Raji (cell line): ENCODE measurements around the gene CLCN5.

Experiments used
- POLR2A ChIP-seq: IDR thresholded peaks from 2 replicates; pipeline ENCODE4 v1.6.1; 2011; ENCODE audit warnings: low read depth, low read length, control low read depth; ENCODE audit not compliant: insufficient read depth

The CLCN5 gene

DNA sequence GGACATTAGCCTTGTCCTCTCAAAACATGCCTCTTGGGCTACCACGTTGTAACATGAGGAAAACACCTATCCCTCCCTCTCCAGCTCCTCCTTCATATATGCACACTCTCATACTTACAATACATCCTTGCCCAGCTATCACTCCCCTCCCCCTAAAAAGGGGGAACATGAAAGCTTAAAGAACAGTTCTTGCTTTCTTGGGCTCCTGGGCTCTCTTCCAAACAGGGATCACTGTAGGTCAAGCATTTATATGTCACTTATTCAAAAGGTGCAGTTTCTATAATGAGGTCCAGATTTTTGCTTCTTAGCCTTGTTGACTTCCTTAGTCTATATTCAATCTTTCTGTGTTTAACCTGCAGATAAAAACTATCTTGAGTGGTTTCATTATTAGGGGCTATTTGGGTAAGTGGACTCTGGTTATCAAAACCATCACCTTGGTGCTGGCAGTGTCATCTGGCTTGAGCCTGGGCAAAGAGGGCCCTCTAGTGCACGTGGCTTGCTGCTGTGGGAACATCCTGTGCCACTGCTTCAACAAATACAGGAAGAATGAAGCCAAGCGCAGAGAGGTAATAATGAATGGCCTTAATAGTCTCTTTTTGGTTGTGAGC, 159.0 kb downstream of the CLCN5 start:
- TF ChIP-seq POLR2A, result no peak

DNA sequence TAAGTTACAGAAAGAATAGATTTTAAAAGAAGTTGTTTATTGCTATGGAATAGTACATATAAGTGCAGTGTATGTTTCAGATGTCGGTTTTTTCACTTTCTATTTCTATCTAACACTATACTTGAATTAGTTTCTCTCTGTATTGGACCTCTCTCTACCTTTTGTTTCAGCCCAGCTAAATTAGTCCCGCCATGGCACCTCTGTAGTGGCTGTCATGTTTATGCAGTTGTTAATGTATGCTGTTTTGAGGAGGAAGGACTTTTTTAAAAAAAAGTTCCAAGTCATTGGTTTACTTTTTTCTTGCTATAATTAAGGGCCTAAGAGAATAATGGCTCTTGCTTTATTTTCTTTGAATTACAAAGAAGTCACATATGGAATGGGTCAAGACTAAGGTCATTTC, 160.3 kb downstream of the CLCN5 start:
- no peak for TF ChIP-seq POLR2A

GRCh38 chrX:50088645-50089044, 166.2 kb downstream of the CLCN5 start:
- no peak for TF ChIP-seq POLR2A

DNA sequence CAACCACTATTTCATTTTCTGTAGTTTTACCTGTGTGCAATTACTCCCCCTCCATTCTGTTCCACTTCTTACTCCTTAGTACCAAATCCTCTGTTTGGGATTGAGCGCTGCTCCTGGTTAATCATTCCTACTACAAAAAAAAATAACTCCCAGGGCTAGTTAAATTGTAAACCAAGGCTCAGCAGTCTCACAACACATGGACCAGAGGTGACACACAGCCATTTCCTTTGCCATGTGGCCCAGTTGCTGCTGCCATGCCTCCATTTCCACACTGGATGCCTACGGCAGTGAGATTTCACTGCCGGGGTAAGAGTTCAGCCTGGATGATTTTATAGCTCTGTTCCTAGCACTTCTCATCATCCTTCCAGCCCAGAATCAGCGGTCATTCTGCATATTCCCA, 171.2 kb downstream of the CLCN5 start:
- TF ChIP-seq POLR2A, result no peak

DNA sequence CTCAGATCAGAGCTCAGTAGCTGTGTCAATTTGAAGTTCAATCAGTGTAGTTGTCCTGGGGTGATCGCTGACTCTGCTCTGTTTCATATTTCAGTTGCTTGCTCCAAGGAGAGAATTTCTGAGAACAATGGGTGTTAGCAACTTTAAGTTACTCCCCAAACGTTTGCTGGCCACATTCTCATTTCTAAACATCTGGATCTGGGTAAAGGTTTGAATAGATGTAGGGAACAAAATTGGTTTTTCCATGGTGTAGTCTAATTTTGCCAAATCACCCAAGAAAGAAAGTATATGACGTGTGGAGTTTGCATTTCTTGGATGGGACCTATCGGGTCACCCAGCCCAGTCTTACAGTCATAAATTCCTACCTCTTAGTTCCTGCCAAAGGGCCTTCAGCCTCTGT, 174.7 kb downstream of the CLCN5 start:
- no peak for TF ChIP-seq POLR2A

DNA sequence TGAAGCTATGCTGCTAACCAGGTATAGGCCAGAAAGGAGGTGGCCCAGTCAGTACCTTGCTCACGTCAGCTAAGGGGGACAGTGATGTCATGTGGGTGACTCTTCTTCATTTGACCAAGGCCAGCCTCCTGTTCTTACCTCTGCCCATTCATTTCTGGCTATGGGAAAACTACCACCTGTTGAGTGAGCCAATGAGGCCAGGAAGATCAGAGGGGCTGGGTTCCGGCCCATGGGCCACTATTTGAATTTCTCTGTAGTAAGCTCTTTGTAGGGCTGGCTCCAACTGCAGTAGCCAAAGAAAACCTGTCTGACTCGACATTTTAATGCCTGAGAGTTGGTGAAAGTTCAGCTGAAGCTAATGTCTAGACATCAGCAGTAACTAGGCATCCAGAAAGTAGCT, 175.8 kb downstream of the CLCN5 start:
- TF ChIP-seq POLR2A, result no peak

DNA sequence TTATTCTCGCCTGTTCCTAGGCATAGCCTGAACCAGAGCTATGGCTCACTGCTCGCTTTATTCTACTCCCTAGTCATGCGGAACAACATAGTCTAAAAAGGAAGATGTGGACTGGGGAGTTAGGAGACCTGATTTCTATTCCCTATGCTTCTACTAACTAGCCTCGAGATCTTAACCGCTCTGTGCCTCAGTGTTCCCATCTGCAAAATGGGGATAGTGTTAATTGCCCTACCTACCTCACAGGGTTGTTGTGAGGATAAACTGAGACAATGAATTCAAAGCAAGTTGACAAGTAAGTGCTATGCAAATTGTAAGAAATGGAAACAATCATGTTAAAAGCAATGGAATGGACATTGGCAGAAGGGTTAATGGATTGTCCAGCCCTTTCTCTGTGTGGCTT, 176.4 kb downstream of the CLCN5 start:
- no peak for TF ChIP-seq POLR2A

DNA sequence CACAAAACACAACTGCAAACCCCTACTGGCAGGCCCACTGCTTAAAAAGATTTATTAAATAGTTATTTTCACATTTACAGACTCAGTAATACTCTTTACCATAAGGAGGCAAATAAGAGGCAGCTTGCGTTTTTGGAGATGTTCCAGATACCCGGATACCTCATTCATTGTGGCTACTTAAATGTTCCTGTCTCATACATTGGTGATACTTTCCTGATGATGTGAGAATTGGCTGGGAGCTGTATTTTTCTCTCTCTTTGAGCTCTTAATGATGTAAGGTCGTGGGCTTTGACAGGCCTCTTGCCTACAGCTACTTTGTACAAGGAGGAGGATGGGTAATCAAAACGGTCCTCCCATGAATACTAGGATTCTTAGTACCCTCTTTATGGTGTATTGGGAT, 176.9 kb downstream of the CLCN5 start:
- no peak for TF ChIP-seq POLR2A

DNA sequence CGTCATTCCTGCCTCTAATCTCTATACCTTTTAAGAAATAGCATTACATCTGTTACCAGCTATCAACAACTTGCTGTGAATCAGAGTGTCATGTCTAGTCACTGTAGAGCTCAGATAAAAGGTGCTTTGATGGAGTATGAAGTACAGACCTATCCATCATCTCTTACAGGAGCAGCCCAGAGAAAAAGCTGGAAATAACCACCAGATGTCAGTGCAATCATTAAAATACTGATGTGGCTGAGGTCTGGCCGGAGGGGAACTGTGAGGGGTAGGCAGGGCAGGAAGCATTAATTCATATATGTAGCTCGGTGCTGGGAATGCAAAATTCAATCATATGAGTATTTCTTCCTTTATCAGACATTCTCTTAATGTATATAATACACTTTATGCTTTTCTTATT, 177.8 kb downstream of the CLCN5 start:
- TF ChIP-seq POLR2A, result no peak

DNA sequence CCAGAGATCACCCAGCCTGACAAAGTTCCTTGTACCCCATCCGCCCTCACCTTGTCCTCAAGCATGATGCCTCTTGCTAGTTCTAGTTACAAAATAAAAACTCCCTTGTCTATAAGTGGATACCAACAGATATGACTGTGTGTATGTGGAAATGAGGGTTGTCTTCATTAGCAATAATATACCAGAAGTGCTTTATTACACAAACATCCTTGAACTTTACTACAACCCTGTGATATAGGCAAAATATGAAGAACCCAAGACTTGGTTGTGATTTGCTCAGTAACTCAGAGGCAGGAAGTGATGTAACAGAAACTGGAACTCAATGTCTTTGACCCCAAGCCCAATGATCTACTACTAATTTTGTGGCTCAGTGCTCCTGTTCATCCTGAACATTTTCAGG, 180.8 kb downstream of the CLCN5 start:
- no peak for TF ChIP-seq POLR2A

DNA sequence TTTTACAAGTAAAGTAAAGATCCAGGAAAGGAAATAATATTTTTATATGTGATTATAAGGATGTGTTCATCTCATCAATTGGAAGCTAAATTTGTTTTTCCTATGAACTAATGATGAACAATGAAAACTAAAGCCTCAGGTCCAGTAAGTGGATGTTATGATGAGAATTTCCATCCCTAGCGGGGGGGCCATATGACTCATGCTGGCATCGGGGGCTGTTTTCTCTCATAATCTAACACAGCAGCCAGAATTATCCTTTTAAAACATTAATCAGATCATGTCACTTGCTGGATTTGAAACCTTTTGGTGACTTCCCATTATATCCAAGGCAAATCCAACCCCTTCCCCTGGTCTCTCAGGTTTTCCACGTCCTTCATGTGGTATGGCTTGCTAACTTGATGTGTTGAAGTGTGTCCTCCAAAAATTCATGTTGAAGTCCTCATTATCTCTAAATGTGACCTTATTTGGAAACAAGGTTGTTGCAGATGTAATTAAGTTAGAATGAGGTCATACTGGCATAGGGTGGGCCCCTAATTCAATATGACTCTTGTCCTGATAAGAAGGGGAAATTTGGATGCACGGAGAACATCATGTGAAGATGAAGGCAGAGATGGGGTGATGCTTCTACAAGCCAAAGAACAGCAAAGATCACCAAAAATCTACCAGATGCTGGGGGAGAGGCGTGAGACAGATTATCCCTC, 181.6 kb downstream of the CLCN5 start:
- no peak for TF ChIP-seq POLR2A

GRCh38 chrX:50106051-50106675, 183.8 kb downstream of the CLCN5 start:
- TF ChIP-seq POLR2A, result no peak

- TF ChIP-seq POLR2A, result no peak
Observed at GRCh38 chrX:50107470-50107869, 185.1 kb downstream of the CLCN5 start.

- no peak for TF ChIP-seq POLR2A
Observed at GRCh38 chrX:50108264-50108663, 185.9 kb downstream of the CLCN5 start.

- no peak for TF ChIP-seq POLR2A
Observed at GRCh38 chrX:50111742-50112141, 189.3 kb downstream of the CLCN5 start.

- TF ChIP-seq POLR2A, result no peak
Observed at GRCh38 chrX:50114113-50114512, 191.7 kb downstream of the CLCN5 start.
